Endothelial cell of hepatic sinusoid (primary cell): Measurements from ENCODE around the gene FGFBP3.

Source experiments
- in situ Hi-C: cut with HindIII; loops from 2 replicates; pipeline ENCODE4 v1.10.0; 2017; ENCODE audit warnings: low sequenced_read_pairs

Gene FGFBP3

GRCh38 chr10:91860885-91861284 lies 48.4 kb downstream of the FGFBP3 start:
- in situ Hi-C loops = loop anchor here (5.0 to 10.0 kb wide), 2 partner anchors 34 to 324 kb away; no protein-coding TSS in a partner anchor

GRCh38 chr10:91856637-91857036 lies 52.6 kb downstream of the FGFBP3 start:
- in situ Hi-C loops = no loop called here
